Activated T-cell treated with anti-CD3 and anti-CD28 coated beads for 24 hours (primary cell): Measurements from ENCODE around the gene SPRY4.
"Not testable (repeated sequence)": the region's sequence is repeated elsewhere in the genome, so short reads cannot be mapped to it uniquely, and the experiment has no call there.

Experiments used
- DNase-seq: peaks from one replicate; pipeline ENCODE4 v3.0.0-alpha.2; 2020; ENCODE audit warnings: low read depth

Gene SPRY4

DNA sequence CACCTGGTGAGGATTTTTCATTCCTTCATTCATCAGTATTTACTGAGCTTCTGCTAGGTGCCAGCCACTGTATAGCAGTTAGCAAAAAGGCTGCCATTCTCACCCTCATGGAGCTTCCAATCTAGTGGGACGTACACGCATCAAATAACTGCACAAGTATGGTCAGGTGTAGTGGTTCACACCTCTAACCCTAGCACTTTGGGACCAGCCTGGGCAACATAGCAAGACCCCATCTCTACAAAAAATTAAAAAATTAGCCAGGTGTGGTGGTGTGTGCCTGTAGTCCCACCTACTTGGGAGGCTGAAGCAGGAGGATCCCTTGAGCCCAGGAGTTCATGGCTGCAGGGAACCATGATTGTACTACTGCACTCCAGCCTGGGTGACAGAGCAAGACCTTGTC is 8.9 kb upstream of the SPRY4 start:
- DNase-seq: not testable (repeated sequence)

DNA sequence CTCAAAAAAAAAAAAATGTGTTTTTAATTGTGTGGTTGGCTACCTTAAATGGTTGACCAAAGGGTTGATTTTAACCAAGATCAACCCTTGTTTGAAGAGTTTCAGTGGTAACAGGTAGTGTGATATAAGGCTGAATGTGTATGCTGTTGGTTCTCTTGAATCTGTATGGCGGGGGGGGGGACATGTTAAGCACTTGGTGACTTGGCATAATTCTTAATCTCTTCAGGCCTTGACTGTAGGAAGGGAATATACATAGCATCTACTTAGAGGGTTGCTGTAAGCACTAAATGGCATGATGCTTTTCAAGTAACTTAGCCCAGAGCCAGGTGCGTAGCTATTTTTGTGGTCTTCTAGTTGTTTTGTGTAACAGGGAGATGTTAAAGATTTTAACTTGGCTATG is 5.6 kb upstream of the SPRY4 start:
- no peak for DNase-seq

DNA sequence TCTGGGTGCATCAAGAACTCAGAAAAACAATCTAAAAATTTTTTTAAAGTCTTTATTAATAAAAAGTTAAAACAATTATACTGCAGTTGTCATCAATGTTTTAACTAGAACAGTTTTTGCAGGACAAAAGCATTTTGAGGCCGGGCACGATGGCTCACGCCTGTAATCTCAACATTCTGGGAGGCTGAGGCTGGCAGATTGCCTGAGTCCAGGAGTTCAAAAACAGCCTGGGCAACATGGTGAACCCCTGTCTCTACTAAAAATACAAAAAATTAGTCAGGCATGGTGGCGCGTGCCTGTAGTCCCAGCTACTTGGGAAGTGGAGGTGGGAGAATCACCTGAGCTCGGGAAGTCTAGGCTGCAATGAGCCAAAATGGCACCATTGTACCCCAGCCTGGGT is 5.2 kb upstream of the SPRY4 start:
- no peak for DNase-seq

GRCh38 chr5:142327111-142327842 is 2.5 kb upstream of the SPRY4 start:
- no peak for DNase-seq

DNA sequence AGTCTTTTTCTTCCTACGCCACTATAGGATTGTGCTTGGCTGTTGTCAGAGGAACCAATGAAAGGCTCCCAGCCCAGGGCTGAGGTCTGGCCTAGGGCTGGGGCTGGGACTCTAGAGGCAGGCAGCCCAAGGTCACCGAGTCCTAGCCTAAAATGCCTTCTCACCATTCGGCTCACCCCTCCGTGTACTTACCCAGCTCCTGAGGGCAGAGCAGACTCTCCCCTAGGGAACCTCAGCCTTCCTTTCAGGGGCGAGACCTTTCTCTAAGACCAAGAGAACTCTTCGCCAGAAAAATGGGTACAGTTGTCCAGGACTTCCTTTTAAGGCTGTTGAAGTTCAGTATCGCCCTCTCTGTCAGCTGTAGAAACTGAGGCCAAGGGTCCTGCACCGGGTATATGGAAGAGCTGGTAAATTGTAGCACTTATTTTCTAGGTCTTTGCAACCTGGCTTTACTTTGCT is 1.7 kb upstream of the SPRY4 start:
- no peak for DNase-seq

DNA sequence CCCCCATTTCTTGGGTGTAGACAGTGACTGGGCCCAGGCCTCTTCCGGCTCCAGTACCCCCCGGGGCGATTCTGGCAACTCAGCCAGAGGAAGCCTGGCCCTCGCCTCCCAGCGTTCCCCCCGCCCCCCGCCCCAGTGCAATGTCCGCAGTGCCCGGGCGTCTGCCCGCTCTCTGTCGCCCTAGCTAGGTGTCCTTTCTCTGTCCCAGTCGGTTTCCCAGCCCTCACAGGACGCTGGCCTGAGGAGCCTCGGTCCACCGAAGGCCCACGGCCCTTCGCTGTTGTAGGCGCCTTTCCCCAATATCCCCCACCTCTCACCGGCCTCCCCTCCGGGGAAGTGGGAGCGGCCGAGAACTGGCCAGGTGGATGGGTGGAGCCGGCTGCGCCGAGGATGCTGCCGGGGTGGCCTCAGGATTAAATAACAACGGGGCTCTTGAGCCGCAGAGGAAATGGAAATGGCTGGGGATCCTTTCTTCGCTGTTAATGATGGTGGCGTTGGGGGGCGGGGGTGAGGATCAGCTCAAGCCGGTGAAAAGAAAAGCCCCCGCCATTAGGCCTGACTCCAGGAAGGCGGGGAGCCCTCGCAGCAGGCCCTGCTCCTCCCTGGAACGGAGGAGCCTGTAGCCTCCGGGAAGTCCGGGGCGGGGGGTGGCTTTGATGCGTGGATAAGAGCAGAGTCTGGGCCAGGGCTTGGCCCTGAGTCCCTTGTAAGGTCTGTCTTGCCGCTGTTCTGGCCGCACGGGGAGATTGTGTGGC is 1.1 kb upstream of the SPRY4 start:
- no peak for DNase-seq

- peak; percentile 13 for DNase-seq
Observed at GRCh38 chr5:142324136-142324870, 518 bp downstream of the SPRY4 start.

DNA sequence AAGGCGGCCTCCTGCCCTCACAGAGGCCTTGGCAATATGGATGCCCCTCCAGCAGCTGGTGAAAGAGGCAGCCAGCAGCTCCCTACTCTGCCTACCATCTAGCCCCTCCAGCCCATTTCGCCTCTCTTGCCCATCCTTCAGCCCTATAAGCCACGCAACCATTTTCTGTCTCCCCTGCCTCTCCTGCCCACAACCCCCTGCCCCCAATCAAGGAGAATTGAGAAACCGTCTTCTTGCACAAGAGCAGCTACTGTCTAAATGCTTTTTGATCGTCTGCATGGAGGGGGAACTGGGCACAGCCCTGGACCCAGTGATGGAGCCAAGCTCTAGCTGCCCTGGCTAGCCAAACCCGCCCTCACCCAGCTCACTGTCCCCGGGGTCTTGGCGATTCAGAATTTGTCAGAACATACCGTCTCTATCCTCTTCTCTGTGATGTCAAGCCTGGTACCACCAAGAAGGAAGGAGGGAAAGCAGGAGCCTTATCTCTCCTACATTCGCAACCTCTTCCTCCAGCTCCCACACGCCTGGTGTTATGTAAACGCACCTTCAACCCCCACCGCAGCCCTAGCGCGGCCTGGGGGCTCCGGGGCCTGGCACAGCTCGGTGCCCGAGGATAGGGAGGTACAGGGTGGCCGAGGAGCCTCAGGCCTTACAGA is 1.2 kb downstream of the SPRY4 start:
- DNase-seq: no peak

DNA sequence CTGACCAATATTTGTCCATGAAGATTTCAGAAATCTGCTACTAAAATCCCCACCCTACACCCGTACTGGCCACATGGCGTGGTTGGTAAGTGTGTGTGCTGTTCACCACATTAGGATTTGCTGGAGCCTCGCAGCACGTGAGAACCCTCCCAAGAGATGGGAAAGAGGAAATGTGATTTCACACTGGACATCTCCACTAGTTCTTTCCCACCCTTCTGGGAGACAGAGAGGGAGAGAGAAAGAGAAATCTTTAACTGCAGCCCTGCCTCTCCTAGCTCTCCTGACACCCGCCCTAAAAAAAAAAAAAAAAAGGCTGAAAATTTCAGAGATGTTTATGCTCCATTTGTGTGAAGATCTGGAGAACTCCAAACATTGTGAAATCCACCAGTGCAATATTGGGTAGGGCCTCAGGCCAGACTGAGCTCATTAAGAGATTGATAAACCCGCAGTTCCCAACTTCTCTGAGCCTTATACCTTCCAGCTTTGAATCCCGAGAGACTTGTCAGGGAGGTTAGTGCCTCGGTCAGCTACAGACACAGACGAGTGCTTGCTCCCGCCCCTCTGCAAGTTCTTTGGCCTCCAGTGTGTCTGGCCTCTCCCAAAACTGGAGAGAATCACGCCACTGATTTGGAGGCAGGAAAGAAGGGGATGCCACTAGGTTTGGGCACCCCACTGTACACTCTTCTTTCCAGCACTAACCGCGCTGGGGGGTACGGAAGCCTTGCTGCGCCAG is 1.9 kb downstream of the SPRY4 start:
- no peak for DNase-seq

DNA sequence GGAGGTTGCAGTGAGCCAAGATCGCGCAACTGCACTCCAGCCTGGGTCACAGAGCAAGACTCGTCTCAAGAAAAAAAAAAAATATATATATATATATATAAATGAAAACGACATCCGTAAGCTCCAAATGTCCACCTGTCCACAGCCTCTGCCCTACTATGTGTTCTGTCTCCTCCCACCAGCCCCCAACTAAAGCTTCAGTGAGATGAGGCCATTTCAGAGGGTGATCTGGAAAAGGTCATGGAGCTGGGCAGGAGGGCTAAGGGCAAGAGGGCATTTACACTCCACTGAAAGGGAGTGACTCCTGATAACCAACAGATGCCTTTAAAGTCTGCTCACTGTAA is 2.4 kb downstream of the SPRY4 start:
- DNase-seq: no peak

GRCh38 chr5:142320851-142321560 is 3.8 kb downstream of the SPRY4 start:
- DNase-seq: no peak

- DNase-seq: no peak
Observed at GRCh38 chr5:142320430-142320738, 4.4 kb downstream of the SPRY4 start.

GRCh38 chr5:142319560-142320429 is 5.0 kb downstream of the SPRY4 start:
- no peak for DNase-seq

- no peak for DNase-seq
Observed at GRCh38 chr5:142319105-142319504, 5.7 kb downstream of the SPRY4 start.

- no peak for DNase-seq
Observed at GRCh38 chr5:142317753-142318152, 7.1 kb downstream of the SPRY4 start.

GRCh38 chr5:142317173-142317572 is 7.6 kb downstream of the SPRY4 start:
- DNase-seq: no peak

- no peak for DNase-seq
Observed at GRCh38 chr5:142316681-142317080, 8.1 kb downstream of the SPRY4 start.

- no peak for DNase-seq
Observed at GRCh38 chr5:142316051-142316450, 8.8 kb downstream of the SPRY4 start.

- DNase-seq: no peak
Observed at GRCh38 chr5:142315096-142315900, 9.5 kb downstream of the SPRY4 start.
